Uterus (tissue), 4 donors: ENCODE measurements around the gene ULK4. TPM values are rescaled to one million over a fixed set of nuclear protein-coding genes. Genes with fewer than 3 reads are reported as not detected.
"Not testable (repeated sequence)": the region's sequence is repeated elsewhere in the genome, so short reads cannot be mapped to it uniquely, and the experiment has no call there.

Experiments
- DNase-seq, 2 donors: peaks; one replicate each; pipeline ENCODE4 v3.0.0-alpha.2; 2019 to 2020
- H3K27ac ChIP-seq, 2 donors: fragments of 200-600 bp; sonication (generic); 1 replicate in 1 of 2; 2 replicates in 1 of 2; pipeline ENCODE4 v1.5.1; 2016 to 2018
- H3K27me3 ChIP-seq, 2 donors: fragments of 200-600 bp; sonication (generic); one replicate each; pipeline ENCODE4 v1.5.1; 2018 to 2019; ENCODE audit warnings: control low read depth in 1 of 2
- H3K36me3 ChIP-seq, 2 donors: fragments of 200-600 bp; sonication (generic); one replicate each; pipeline ENCODE4 v1.5.1; 2019; ENCODE audit warnings: control low read depth in 1 of 2
- H3K4me1 ChIP-seq, 2 donors: fragments of 200-600 bp; sonication (generic); one replicate each; pipeline ENCODE4 v1.5.1; 2018 to 2019; ENCODE audit warnings: control low read depth in 1 of 2
- H3K4me3 ChIP-seq, 2 donors: fragments of 200-600 bp; sonication (generic); 1 replicate in 1 of 2; 2 replicates in 1 of 2; pipeline ENCODE4 v1.5.1; 2018 to 2019; ENCODE audit warnings: mild to moderate bottlenecking in 1 of 2
- H3K9me3 ChIP-seq, 2 donors: fragments of 200-600 bp; sonication (generic); one replicate each; pipeline ENCODE4 v1.5.1; 2019; ENCODE audit warnings: control low read depth in 1 of 2
- POLR2A ChIP-seq, 2 donors: fragments of 450-650 bp; IDR thresholded peaks; one replicate each; pipeline ENCODE4 v1.6.1; 2016; ENCODE audit warnings: antibody characterized with exemption in 2 of 2, mild to moderate bottlenecking in 1 of 2, moderate library complexity in 1 of 2
- intact Hi-C: fragments of 100-400 bp; cut with DNase I; formaldehyde crosslinking; loops from one replicate; pipeline ENCODE4 v1.15.1; 2023; ENCODE audit warnings: low total_unique reads
- total RNA-seq, 4 donors: library from RNA; depleted of rRNA in 3 of 4; stranded (reverse); fragments of >200 nt in 3 of 4; gene quantifications; one replicate each; pipeline versions ENCODE4 v1.1.0 to v1.2.4, GENCODE V29; 2014 to 2023
- TF ChIP-seq, protein P1 (sequence below), 4 experiments: fragments of 200-600 bp in 2 of 4; fragments of 450-650 bp in 2 of 4; sonication (generic) in 2 of 4; IDR thresholded peaks; one replicate each; pipeline ENCODE4 v1.5.1; 2016 to 2019; ENCODE audit warnings: antibody characterized with exemption in 4 of 4, mild to moderate bottlenecking in 2 of 4, moderate library complexity in 1 of 4
- donor health status: DM: yes; HTN: yes; CAD: no.

The ULK4 gene
- total RNA-seq, 4 donors from 2014 or later, result 8.7 to 118 (median 26.1) TPM

DNA sequence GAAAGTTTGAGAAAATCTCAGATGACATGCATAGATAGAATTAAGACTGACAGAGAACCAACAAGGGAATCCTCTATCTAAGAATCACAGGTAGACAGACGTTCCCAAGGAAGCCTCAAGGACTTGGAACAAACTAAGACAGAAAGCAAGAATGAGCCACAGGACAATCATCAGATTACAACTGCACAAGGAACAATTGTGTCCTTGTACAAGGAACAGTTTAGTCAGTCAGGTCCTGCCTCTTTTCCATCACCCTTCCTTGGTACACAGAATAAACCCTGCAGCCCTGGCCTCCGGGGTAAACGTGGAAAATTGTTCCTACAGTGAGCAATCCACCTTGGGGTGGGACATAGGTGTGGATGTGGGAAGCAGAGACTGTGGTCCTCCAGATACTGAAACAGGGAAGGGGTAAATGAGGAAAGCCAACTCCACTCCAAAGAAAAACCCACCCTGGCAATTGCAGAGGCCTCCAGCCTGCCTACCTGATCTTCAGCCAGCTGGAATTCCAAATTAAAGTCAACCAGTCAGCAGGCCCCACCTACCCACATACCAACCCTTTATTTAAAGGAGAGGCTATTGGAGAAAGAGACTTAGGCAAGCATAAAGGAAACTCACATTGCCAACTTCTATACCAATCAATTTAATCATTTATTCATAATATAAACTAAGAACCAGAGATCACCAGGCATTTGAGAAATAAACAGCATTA is 73.4 kb downstream of the ULK4 start:
- no peak for TF ChIP-seq POLR2A (IDR thresholded peaks at IDR 0.05)
- TF ChIP-seq, protein P1, sequence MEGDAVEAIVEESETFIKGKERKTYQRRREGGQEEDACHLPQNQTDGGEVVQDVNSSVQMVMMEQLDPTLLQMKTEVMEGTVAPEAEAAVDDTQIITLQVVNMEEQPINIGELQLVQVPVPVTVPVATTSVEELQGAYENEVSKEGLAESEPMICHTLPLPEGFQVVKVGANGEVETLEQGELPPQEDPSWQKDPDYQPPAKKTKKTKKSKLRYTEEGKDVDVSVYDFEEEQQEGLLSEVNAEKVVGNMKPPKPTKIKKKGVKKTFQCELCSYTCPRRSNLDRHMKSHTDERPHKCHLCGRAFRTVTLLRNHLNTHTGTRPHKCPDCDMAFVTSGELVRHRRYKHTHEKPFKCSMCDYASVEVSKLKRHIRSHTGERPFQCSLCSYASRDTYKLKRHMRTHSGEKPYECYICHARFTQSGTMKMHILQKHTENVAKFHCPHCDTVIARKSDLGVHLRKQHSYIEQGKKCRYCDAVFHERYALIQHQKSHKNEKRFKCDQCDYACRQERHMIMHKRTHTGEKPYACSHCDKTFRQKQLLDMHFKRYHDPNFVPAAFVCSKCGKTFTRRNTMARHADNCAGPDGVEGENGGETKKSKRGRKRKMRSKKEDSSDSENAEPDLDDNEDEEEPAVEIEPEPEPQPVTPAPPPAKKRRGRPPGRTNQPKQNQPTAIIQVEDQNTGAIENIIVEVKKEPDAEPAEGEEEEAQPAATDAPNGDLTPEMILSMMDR (IDR thresholded peaks at IDR 0.05), result no peak
- DNase-seq, result no peak
- H3K27me3 ChIP-seq, result no peaks in the 10 kb centered on the region
- no peak overlapping the region for H3K4me3 ChIP-seq
- H3K36me3 ChIP-seq, result no peaks in the 10 kb centered on the region
- no peak overlapping the region for H3K27ac ChIP-seq
- no peaks in the 10 kb centered on the region for H3K9me3 ChIP-seq
- intact Hi-C loops, result no loop called here
- H3K4me1 ChIP-seq, result no peaks in the 10 kb centered on the region

DNA sequence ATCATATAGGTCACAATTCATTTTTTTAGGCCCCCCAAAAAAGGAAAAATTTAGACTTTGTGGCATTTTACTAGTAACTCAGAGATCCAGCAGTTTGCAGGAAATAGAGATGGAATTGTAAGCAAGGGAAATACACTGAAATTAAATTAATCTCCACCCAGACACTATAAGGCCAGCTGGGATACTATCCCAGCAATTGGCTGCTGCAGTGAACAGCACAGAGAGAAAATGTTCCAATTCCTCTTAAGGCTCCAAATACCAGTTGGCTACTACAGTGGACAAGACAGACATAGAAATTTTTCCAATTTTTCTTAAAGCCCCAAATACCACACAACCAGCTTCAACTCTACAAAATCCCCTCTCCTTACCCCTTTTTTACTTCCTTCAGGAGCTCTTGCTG is 78.9 kb downstream of the ULK4 start:
- Histone ChIP-seq H3K27me3 (no peaks in the 10 kb centered on the region), H3K9me3 (no peaks in the 10 kb centered on the region), H3K4me1 (no peaks in the 10 kb centered on the region), H3K4me3 (no peak overlapping the region), H3K27ac (no peak overlapping the region), H3K36me3 (no peaks in the 10 kb centered on the region)
- intact Hi-C loops, result loop anchor here (5.0 kb wide), 1 partner anchor 1301 kb away; no protein-coding TSS in a partner anchor
- DNase-seq, result no peak
- TF ChIP-seq, protein P1 (IDR thresholded peaks at IDR 0.05), result no peak
- no peak for TF ChIP-seq POLR2A (IDR thresholded peaks at IDR 0.05)

DNA sequence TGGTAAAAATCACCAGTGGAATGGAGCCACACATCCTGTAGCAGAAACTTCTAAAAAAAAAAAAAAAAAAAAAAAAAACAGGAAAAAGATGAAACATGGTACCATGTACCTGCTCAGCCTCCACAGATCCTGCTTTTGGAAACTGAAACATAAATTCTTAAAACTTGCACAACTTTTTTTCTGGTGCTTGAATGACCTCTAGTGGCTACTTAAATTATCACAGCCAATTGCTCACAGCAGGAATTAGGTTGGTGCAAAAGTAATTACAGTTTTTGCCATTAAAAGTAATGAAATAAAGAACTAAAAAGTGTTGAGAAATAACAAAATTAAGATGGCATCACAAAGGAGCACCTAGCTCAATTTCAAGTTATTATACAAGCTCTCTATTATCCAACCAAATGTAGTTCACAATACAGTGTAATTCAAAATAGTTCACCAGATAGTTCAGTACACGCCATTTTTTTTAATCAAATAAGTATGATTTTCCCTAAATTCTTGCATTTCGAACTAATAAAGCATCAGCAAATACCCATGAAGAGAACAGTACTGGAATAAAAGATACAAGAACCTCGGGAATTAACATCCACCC is 80.6 kb downstream of the ULK4 start:
- no peak overlapping the region for H3K4me3 ChIP-seq
- H3K36me3 ChIP-seq, result no peaks in the 10 kb centered on the region
- TF ChIP-seq, protein P1 (IDR thresholded peaks at IDR 0.05), result peak; percentile 68 to 84 (median 76)
- TF ChIP-seq POLR2A (IDR thresholded peaks at IDR 0.05), result no peak
- no peaks in the 10 kb centered on the region for H3K9me3 ChIP-seq
- DNase-seq, result peak in 1 of 2 donors; percentile 19
- no peaks in the 10 kb centered on the region for H3K27me3 ChIP-seq
- no peak overlapping the region for H3K27ac ChIP-seq
- intact Hi-C loops, result loop anchor here (5.0 kb wide), 1 partner anchor 1299 kb away; no protein-coding TSS in a partner anchor
- H3K4me1 ChIP-seq, result no peaks in the 10 kb centered on the region

DNA sequence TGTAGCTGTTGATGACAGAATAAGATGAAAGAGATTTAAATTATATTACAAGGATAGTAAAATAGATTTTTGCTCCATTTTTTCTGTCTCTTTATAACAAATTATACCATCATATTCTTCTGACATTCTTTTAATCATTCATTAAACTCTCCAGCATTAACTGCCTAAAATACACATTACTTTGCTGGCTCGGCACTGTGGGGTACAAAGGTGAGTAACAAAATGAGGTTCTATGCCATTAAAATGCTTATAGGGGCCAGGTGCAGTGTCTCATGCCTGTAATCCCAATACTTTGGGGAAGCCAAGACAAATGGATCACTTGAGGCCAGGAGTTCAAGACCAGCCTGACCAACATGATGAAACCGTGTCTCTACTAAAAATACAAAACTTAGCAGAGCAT is 81.5 kb downstream of the ULK4 start:
- Histone ChIP-seq H3K27ac (no peak overlapping the region), H3K36me3 (no peaks in the 10 kb centered on the region), H3K27me3 (no peaks in the 10 kb centered on the region), H3K4me1 (no peaks in the 10 kb centered on the region), H3K9me3 (no peaks in the 10 kb centered on the region), H3K4me3 (no peak overlapping the region)
- TF ChIP-seq POLR2A (IDR thresholded peaks at IDR 0.05), result no peak
- TF ChIP-seq, protein P1 (IDR thresholded peaks at IDR 0.05), result no peak
- intact Hi-C loops, result loop anchor here (5.0 kb wide), 1 partner anchor 1298 kb away; no protein-coding TSS in a partner anchor
- no peak for DNase-seq

DNA sequence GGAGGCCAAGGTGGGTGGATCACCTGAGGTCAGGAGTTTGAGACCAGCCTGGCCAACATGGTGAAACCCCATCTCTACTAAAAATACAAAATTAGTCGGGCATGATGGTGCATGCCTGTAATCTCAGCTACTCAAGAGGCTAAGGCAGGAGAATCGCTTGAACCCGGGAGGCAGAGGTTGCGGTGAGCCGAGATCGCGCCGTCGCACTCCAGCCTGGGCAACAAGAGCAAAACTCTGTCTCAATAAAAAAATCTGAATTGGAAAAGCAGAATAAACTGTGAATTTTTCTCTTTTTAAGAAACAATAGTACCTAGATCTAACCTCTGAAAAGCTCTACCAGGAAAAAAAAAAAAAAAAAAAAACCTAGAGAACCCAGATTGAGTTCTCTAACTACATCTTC is 84.2 kb downstream of the ULK4 start:
- H3K36me3 ChIP-seq, H3K4me3 ChIP-seq, DNase-seq, H3K27me3 ChIP-seq, H3K27ac ChIP-seq, H3K4me1 ChIP-seq, H3K9me3 ChIP-seq, intact Hi-C loops: not testable (repeated sequence)
